Adipose tissue (tissue), 3 donors: ENCODE measurements around the gene HSPB8. TPM values are rescaled to one million over a fixed set of nuclear protein-coding genes. Genes with fewer than 3 reads are reported as not detected.

Source experiments
- H3K27ac ChIP-seq: one replicate; pipeline ENCODE4 v1.5.1; 2013; ENCODE audit warnings: low read depth, low read length
- WGBS, 3 donors: extraction: QIAGEN DNeasy Blood & Tissue Kit; methylation state at CpG; one replicate each; pipeline ENCODE4 v1.1.7; 2013; 5-methylcytosine and 5-hydroxymethylcytosine counted together
- polyA plus RNA-seq, 3 donors: library from polyadenylated mRNA; stranded (reverse); fragments of 200-250 nt; gene quantifications; one replicate each; pipeline ENCODE4 v1.2.3, GENCODE V29; 2013
- donor health status: healthy with polysubstance abuse.
- donor health status: Bipolar disorder and iron deficiency.
- donor health status: healthy.

The HSPB8 gene, protein sequence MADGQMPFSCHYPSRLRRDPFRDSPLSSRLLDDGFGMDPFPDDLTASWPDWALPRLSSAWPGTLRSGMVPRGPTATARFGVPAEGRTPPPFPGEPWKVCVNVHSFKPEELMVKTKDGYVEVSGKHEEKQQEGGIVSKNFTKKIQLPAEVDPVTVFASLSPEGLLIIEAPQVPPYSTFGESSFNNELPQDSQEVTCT
- polyA plus RNA-seq = 10 to 100 TPM in 2 of 3 donors, 1 to 10 TPM in 1; 9.4 to 75.5 (median 55.1) TPM

GRCh38 chr12:119178544-119179334 is at the start of gene HSPB8:
Gene HSPB8, plus strand, starts transcription at chr12:119178931. Its CDS starts 382 bp downstream, at chr12:119179313.
- WGBS, 3 donors = 2 to 9% (median 7%) methylated on average over 33 of the region's 33 CpGs
- H3K27ac ChIP-seq = peak within 1 kb of the TSS; percentile 34

GRCh38 chr12:119129827-119130434 is 48.8 kb upstream of the HSPB8 start:
- no peak overlapping the region for H3K27ac ChIP-seq
- 60 to 82% (median 73%) methylated on average over 3 of the region's 3 CpGs for WGBS, 3 donors

- WGBS, 3 donors = 88 to 94% (median 94%) methylated on average over 10 of the region's 10 CpGs
- H3K27ac ChIP-seq = no peak overlapping the region
Observed at GRCh38 chr12:119130523-119130922, 48.2 kb upstream of the HSPB8 start.

DNA sequence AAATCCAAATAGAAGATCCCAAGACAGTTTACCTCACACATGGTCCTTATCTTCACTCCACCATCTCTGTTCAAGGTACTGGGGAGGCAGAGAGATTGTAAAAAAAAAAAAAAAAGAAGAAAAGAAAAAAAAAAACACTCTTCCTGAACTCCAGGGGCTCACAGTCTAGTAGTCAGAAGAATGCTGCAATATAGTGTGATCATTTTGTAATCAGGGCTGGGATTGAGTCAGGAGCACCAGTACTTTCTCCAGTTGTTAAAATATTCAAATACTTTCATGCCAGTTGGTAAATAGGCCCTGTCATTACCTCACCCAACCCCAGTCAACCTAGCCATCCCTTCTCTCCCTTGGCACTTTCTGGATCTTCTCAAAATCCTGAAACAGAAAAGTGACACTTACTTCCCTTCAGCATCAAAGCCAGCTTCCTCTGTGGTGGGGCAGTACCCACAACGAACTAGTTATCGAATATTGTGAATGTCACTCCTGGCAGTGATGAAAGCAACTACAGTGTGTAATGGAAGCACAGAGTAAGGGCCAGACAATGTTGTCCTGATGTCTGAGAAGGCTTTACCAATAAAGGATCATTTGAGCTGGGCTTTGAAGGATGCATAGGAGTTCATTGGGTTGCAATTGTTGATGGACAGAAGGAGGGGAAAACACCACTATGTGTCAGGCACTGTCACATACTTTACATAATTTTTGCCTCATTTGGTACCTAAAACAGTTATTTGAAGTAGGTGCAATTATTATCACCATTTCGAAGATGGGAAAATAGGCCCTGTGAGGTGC is 44.3 kb upstream of the HSPB8 start:
- 59 to 79% (median 71%) methylated on average over 3 of the region's 3 CpGs for WGBS, 3 donors
- no peak overlapping the region for H3K27ac ChIP-seq

DNA sequence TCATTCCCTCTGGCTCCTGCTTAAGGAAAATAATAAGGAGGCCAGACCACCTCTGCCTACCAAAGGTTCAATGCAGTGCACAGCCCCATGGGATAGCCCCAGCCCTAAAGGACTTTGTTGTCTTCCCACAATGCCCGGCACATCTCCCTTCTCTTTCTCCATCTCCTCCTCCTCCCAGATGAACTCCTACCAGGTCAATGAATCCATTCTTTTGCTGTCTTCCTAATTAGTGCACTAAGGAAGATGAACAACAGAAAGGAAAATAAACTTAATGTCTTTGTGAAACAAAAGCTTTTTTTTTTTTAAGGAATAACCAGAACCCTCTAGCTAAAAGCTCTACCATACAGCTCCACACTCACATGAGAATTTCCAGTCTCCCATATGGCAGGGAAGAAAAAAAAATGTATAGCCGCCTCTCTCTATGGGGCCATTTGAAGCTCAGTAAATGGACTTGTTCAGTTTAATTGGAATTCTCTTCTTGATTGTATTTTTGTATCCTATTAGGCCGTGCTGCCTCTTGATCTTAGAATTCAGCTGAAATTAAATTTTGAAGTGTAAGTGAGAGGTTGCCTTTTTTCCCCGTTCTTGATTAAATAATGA is 41.8 kb upstream of the HSPB8 start:
- 74 to 83% (median 79%) methylated on average over 4 of the region's 4 CpGs for WGBS, 3 donors
- H3K27ac ChIP-seq = no peak overlapping the region

- WGBS, 3 donors = 63 to 81% (median 74%) methylated on average over 2 of the region's 2 CpGs
- no peak overlapping the region for H3K27ac ChIP-seq
Observed at GRCh38 chr12:119139448-119139847, 39.3 kb upstream of the HSPB8 start.

GRCh38 chr12:119145367-119145766 is 33.4 kb upstream of the HSPB8 start:
- H3K27ac ChIP-seq = no peak overlapping the region
- 47 to 61% (median 52%) methylated on average over 13 of the region's 13 CpGs for WGBS, 3 donors

GRCh38 chr12:119147847-119148448 is 30.8 kb upstream of the HSPB8 start:
- H3K27ac ChIP-seq = no peak overlapping the region
- 51 to 77% (median 56%) methylated on average over 2 of the region's 2 CpGs for WGBS, 3 donors

GRCh38 chr12:119149270-119149669 is 29.5 kb upstream of the HSPB8 start:
- no peak overlapping the region for H3K27ac ChIP-seq
- 77 to 88% (median 86%) methylated on average over 7 of the region's 7 CpGs for WGBS, 3 donors

GRCh38 chr12:119151445-119152026 is 27.2 kb upstream of the HSPB8 start:
- no peak overlapping the region for H3K27ac ChIP-seq
- 85 to 93% (median 91%) methylated on average over 1 of the region's 1 CpG for WGBS, 3 donors

GRCh38 chr12:119153477-119154434 is 25.0 kb upstream of the HSPB8 start:
- H3K27ac ChIP-seq = no peak overlapping the region
- 20 to 29% (median 28%) methylated on average over 47 to 49 of the region's 49 CpGs for WGBS, 3 donors

DNA sequence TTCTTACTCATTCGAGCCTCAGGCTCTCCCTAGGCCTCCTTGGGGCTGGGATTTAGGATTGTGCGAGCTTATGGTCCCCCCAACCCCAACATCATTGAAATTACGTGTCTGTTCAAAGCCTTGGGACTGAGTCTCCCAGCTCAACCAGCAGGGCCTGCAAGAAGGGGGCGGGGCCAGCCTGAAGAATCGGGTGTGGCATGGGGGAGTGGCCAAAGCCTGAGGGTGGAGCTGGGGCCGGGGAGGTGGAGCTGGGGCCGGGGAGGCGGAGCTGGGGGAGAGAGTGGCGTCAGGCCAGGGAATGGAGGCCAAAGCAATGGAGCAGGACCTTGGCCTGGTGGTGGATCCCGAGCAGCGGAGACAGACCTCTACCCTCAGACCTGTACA is 24.3 kb upstream of the HSPB8 start:
- no peak overlapping the region for H3K27ac ChIP-seq
- WGBS, 3 donors = 61 to 69% (median 63%) methylated on average over 11 of the region's 11 CpGs

DNA sequence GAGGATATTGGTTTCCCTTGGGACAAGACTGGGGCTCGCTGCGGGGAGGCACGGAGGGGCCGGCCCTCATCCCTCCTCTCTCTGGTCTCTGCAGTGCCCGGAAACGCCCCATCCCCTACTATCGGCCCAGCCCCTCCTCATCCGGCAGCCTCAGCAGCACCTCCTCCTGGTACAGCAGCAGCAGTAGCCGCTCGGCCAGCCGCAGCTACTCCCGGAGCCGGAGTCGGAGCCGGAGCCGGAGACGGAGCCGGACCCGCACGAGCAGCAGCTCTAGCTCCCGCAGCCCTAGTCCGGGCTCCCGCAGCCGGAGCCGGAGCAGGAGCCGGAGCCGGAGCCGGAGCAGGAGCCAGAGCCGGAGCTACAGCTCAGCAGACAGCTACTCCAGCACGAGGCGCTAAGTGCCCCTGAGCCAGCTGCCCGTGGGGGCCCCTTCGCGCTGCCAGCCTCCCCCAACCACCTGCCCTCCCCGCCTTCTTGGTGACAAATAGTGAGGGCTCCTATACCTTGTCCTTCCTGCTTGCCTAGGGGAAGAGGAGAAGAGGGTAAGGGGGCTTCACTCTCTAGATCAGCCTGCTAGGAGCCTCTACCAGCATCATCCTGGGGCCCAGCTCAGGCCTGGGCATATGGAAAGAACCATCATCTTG is 22.2 kb upstream of the HSPB8 start:
- WGBS, 3 donors = 67 to 74% (median 73%) methylated on average over 31 to 35 of the region's 35 CpGs
- no peak overlapping the region for H3K27ac ChIP-seq

DNA sequence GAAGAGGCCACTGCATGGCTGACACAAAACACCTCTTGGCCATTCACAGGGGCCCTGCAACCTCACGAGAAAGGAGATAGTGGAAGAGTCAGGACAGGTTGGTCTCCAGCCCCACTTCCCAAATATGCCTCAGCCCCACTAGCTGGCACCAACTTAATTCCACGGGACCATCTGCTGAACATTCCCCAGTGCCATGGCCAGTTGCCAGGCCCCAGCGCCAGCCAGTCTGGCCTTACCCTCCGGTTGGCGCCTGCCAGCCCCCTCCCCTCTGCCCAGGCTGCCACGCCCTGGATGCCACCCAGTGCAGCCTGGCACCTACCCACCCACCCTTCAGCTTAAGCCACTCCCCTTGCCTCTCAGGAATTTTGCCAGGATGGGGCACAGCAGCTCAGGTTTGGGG is 21.2 kb upstream of the HSPB8 start:
- H3K27ac ChIP-seq = no peak overlapping the region
- 84 to 89% (median 87%) methylated on average over 4 to 6 of the region's 6 CpGs for WGBS, 3 donors

GRCh38 chr12:119157978-119158377 is 20.8 kb upstream of the HSPB8 start:
- H3K27ac ChIP-seq = no peak overlapping the region
- WGBS, 3 donors = 85 to 89% (median 89%) methylated on average over 7 of the region's 7 CpGs

GRCh38 chr12:119158402-119158801 is 20.3 kb upstream of the HSPB8 start:
- no peak overlapping the region for H3K27ac ChIP-seq
- 67 to 84% (median 78%) methylated on average over 7 of the region's 7 CpGs for WGBS, 3 donors
